LNCaP clone FGC (cell line): ENCODE data around the gene ZNF469.

ENCODE experiments used
- DNase-seq: peaks from one replicate; pipeline ENCODE4 v3.0.0-alpha.2; 2011; ENCODE audit warnings: low read depth
- H3K4me3 ChIP-seq: 2 replicates; pipeline ENCODE4 v1.5.1; 2011; ENCODE audit warnings: mild to moderate bottlenecking, low read depth, low read length, control low read depth
- CTCF ChIP-seq: IDR thresholded peaks from 2 replicates; pipeline ENCODE4 v1.5.1; 2012; ENCODE audit warnings: mild to moderate bottlenecking; ENCODE audit not compliant: control insufficient read depth, insufficient read depth; ENCODE audit errors: extremely low read depth

Gene ZNF469

DNA sequence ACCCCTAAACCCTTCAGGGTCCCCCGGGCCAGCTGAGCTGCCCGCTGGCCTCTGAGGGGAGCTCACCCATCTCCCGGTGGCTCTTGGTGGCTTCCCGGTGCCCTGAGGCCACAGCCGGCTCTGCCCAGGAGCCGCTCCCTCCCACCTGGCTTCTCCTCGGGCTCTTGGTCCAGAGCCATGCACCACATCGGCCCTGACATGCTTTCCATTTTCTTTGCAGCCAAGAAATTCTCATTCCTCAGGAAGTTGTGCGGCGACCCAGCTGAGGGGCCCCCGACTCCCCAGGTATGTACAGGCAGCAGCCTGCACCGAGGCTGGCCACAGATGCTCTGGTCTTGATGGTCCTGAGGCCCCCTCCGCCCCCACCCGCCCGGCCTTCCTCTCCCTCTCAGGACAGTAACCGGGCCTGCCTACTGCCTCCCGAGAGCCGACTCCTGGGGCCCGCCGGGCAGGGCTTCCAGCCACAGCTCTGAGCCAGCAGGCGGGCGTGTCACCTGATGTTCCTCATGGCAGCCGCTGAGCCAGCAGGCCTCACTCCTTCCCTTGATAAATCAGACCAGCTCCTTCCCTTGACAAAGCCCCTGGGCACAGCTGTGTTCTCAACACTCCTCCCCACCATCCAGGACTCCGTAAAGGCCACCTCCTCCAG, 42.0 kb downstream of the ZNF469 start:
- no peak overlapping the region for H3K4me3 ChIP-seq
- no peak for TF ChIP-seq CTCF
- DNase-seq, result no peak

DNA sequence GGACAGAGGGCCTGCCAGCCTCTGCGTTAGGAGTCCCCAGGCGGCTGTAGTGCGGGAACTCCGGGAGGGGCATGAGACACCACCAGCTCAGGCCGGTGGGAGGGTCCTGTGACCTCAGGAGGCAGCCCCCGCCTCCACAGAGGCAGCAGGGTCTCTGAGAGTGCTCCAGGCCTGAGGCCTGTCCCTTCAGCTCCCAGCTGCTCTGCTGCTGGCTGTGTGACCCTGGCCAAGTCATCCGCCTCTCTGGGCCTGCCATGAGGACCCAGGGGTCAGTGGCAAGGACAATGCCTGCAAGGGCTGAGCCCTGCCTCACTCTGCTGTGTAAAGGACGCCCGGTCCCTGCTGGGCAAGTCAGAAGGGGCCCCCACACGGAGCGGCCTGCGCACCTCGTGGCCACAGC, 43.3 kb downstream of the ZNF469 start:
- no peak overlapping the region for H3K4me3 ChIP-seq
- DNase-seq, result no peak
- no peak for TF ChIP-seq CTCF

- no peak for DNase-seq
- no peak for TF ChIP-seq CTCF
- no peak overlapping the region for H3K4me3 ChIP-seq
Observed at GRCh38 chr16:88427376-88427775, 44.6 kb downstream of the ZNF469 start.

DNA sequence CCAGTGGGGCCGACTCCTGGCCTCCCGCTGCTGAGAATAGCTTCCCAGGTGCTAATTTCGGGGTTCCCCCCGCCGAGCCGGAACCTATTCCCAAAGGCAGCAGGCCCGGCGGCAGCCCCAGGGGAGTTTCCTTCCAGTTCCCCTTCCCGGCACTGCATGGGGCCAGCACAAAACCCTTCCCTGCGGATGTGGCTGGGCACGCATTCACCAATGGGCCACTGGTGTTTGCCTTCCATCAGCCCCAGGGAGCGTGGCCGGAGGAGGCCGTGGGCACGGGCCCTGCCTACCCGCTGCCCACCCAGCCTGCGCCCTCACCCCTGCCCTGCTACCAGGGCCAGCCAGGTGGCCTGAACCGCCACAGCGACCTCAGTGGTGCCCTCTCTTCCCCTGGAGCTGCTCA, 45.4 kb downstream of the ZNF469 start:
- DNase-seq, result no peak
- no peak for TF ChIP-seq CTCF
- H3K4me3 ChIP-seq, result no peak overlapping the region

GRCh38 chr16:88428616-88429386, 46.0 kb downstream of the ZNF469 start:
- no peak for DNase-seq
- TF ChIP-seq CTCF, result 0 out of 2 replicates have a peak, but pooled peaks have one; percentile 5
- H3K4me3 ChIP-seq, result no peak overlapping the region

GRCh38 chr16:88429387-88430184, 46.8 kb downstream of the ZNF469 start:
- TF ChIP-seq CTCF, result no peak
- no peak for DNase-seq
- no peak overlapping the region for H3K4me3 ChIP-seq

GRCh38 chr16:88430185-88430523, 47.4 kb downstream of the ZNF469 start:
- no peak for TF ChIP-seq CTCF
- no peak overlapping the region for H3K4me3 ChIP-seq
- DNase-seq, result no peak
